GM12873 (cell line): ENCODE measurements around the gene NKG7.

Experiments used
- CTCF ChIP-seq: IDR thresholded peaks from 2 replicates; pipeline ENCODE4 v1.5.1; 2012; ENCODE audit warnings: low read depth, mild to moderate bottlenecking, moderate library complexity, low read length, control low read depth; ENCODE audit not compliant: insufficient read depth; ENCODE audit errors: missing control alignments

Gene NKG7

GRCh38 chr19:51367565-51368365, 4.7 kb downstream of the NKG7 start:
- no peak for TF ChIP-seq CTCF

GRCh38 chr19:51367255-51367564, 5.2 kb downstream of the NKG7 start:
- TF ChIP-seq CTCF = no peak

GRCh38 chr19:51366389-51367254, 5.8 kb downstream of the NKG7 start:
- no peak for TF ChIP-seq CTCF

- TF ChIP-seq CTCF = no peak
Measured at GRCh38 chr19:51365965-51366388, 6.5 kb downstream of the NKG7 start, which contains the start of gene ETFB. TSS of gene ETFB (minus strand) at chr19:51366388. CDS start at chr19:51366326, 62 bp downstream.

- no peak for TF ChIP-seq CTCF
Measured at GRCh38 chr19:51365211-51365964, 7.1 kb downstream of the NKG7 start.

- TF ChIP-seq CTCF = no peak
Measured at GRCh38 chr19:51364200-51365106, 8.0 kb downstream of the NKG7 start.
